HG03469 (cell line): ENCODE measurements around the gene ART3.
A peak's percentile ranks its signal among the peaks of the same experiment; 100 is the strongest.

Experiments used
- ATAC-seq: cut with Tn5 transposase; IDR thresholded peaks from one replicate; pipeline ENCODE4 v1.9.1; 2021; ENCODE audit warnings: mild to moderate bottlenecking, moderate library complexity, moderate number of reproducible peaks; ENCODE audit not compliant: unreplicated experiment

The ART3 gene

DNA sequence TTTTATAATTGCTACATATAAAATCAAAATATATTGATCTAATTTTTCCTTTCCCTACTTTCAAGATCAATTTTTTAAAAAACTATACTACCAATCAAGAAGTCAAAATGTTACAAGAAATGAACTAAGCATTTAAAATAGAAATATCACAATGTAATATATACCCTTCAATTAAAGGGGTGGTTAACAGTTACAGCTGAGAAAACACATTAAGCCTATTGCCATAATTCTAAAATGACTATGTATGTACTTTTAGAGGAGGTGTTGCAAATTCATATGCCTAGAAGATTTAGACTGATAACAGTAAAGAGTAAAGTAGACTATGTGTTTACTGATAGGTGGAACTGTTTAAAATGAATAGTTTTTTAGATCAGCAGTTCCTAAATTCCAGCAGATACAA, 70.0 kb downstream of the ART3 start:
- no peak for ATAC-seq

- no peak for ATAC-seq
Measured at GRCh38 chr4:76147454-76148141, 73.1 kb downstream of the ART3 start.

- peak; percentile 99 for ATAC-seq
Measured at GRCh38 chr4:76148142-76148865, 73.8 kb downstream of the ART3 start, which contains the start of gene NUP54. NUP54 (minus strand) TSS chr4:76148397; CDS start chr4:76148374, 23 bp downstream.

GRCh38 chr4:76153356-76153755, 78.8 kb downstream of the ART3 start:
- no peak for ATAC-seq

GRCh38 chr4:76155979-76156378, 81.5 kb downstream of the ART3 start:
- no peak for ATAC-seq

DNA sequence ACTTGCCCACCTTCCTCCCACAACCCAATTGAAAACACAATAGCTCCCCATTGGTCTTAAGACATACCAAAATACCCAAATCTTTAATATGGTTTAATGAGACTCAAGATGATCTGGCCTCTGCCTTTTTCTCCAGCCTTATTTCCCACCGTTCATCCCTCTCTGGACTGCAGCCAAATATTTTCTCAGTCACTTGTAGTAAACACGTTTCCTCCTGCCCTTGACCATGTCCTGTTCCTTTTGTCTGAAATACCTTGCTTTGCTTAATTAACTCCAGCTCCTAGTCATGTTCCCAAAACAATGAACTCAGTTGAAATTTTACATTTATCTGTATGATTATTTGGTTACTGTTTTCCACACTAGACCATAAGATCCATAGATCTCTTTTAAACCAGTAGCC, 82.1 kb downstream of the ART3 start:
- no peak for ATAC-seq

- ATAC-seq: no peak
Measured at GRCh38 chr4:76160355-76160754, 85.8 kb downstream of the ART3 start.
